GM23248 (cell line): ENCODE measurements around the gene DENND2D.

Experiments used
- EZH2 ChIP-seq: fragments of 200-600 bp; sonication (generic); IDR thresholded peaks from 2 replicates; pipeline ENCODE4 v1.6.1; 2018; ENCODE audit warnings: antibody characterized with exemption, mild to moderate bottlenecking; ENCODE audit not compliant: insufficient read depth, poor library complexity, severe bottlenecking
- EZH2phosphoT487 ChIP-seq: fragments of 200-600 bp; sonication (generic); IDR thresholded peaks from 2 replicates; pipeline ENCODE4 v1.6.1; 2018; ENCODE audit warnings: antibody characterized with exemption, moderate library complexity, mild to moderate bottlenecking, low read depth; ENCODE audit not compliant: insufficient read depth

DNA sequence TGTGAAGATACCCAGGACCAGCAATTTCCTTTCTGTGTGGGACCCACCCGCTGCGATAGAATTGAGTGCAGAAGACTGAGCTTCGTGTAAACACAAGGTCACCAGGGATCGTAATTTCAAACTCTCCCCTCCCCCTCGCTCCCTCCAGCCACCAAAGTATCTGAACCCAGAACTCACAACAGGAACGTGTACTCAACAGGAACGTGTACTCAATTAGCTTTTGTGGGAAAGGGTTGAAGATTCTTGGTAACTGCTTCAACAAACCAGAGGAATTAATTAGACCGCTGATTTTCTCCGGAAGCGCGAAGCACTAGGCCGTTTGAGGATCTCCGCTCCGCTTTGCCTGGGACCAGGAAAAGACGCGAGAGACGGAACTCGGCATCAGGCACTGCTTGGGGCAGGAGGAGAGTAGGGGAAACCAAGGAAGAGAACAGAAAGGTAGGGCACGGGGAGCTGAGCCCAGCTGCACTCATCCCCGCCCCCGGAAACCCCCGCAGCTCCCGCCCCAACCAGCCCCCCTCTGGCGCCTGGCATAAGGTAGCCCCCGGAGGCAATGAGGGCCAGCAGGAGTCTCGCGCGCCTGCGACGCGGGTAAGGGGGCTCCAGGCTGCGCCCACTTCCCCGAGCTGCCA, 61.0 kb downstream of the DENND2D start:
- no peak for TF ChIP-seq EZH2phosphoT487
- TF ChIP-seq EZH2, result no peak
